Mammary epithelial cell (primary cell): ENCODE measurements around the gene DCN.

Source experiments
- CTCF ChIP-seq, 2 donors: IDR thresholded peaks in 1 of 2; conservative IDR thresholded peaks in 1 of 2; 2 replicates each; pipeline ENCODE4 v1.5.1; 2011 to 2012; ENCODE audit warnings: inconsistent platforms in 2 of 2, low read length in 2 of 2, mild to moderate bottlenecking in 2 of 2, control low read depth in 1 of 2, low read depth in 1 of 2; ENCODE audit not compliant: insufficient read depth in 1 of 2; ENCODE audit errors: extremely low read depth in 1 of 2
- EZH2 ChIP-seq: IDR thresholded peaks from 2 replicates; pipeline ENCODE4 v1.6.1; 2012; ENCODE audit warnings: low read length, inconsistent platforms, borderline replicate concordance

GRCh38 chr12:91106283-91106682 is 76.3 kb downstream of the DCN start:
- TF ChIP-seq CTCF (conservative IDR thresholded peaks at IDR 0.05 in 1 of 2, IDR thresholded peaks at IDR 0.05 in 1 of 2; ENCODE audit: extremely low read depth in 1 of 2, insufficient read depth in 1 of 2, low read depth in 1 of 2, low read length in 2 of 2): no peak
- no peak for TF ChIP-seq EZH2
